CD14-positive monocyte (primary cell): ENCODE measurements around the gene FAM210B. TPM values are rescaled to one million over a fixed set of nuclear protein-coding genes. Genes with fewer than 3 reads are reported as not detected.
A peak's percentile ranks its signal among the peaks of the same experiment; 100 is the strongest.

ENCODE experiments used
- DNase-seq, 3 donors: peaks; one replicate each; pipeline ENCODE4 v3.0.0-alpha.2; 2011 to 2022
- H2AFZ ChIP-seq: 2 replicates; pipeline ENCODE4 v1.6.0; 2012; ENCODE audit warnings: mild to moderate bottlenecking, low read depth, low read length, inconsistent platforms; ENCODE audit not compliant: insufficient read depth, poor library complexity, severe bottlenecking
- H3K27ac ChIP-seq, 2 donors: 1 replicate in 1 of 2; 2 replicates in 1 of 2; pipeline ENCODE4 v1.5.1; 2012 to 2013; ENCODE audit warnings: low read length in 2 of 2, control low read depth in 1 of 2, inconsistent platforms in 1 of 2, low read depth in 1 of 2, mild to moderate bottlenecking in 1 of 2
- H3K27me3 ChIP-seq, 2 donors: one replicate each; pipeline versions ENCODE4 v1.6.0 to v1.6.1; 2011 to 2013; ENCODE audit warnings: low read length in 2 of 2; ENCODE audit not compliant: control insufficient read depth in 2 of 2, insufficient read depth in 2 of 2
- H3K36me3 ChIP-seq, 2 donors: replicated peaks in 1 of 2; 1 replicate in 1 of 2; 2 replicates in 1 of 2; pipeline versions ENCODE4 v1.5.1 to v1.6.1; 2012 to 2013; ENCODE audit warnings: low read length in 2 of 2, control low read depth in 1 of 2, inconsistent platforms in 1 of 2, mild to moderate bottlenecking in 1 of 2; ENCODE audit not compliant: insufficient read depth in 2 of 2, control insufficient read depth in 1 of 2
- H3K4me1 ChIP-seq, 2 donors: 1 replicate in 1 of 2; 2 replicates in 1 of 2; pipeline versions ENCODE4 v1.5.1 to v1.6.1; 2012 to 2013; ENCODE audit warnings: low read length in 2 of 2, control low read depth in 1 of 2, inconsistent platforms in 1 of 2, mild to moderate bottlenecking in 1 of 2, moderate library complexity in 1 of 2; ENCODE audit not compliant: insufficient read depth in 2 of 2, control insufficient read depth in 1 of 2
- H3K4me2 ChIP-seq: replicated peaks from 2 replicates; pipeline ENCODE3; 2012; ENCODE audit warnings: low read length, moderate library complexity, mild to moderate bottlenecking; ENCODE audit not compliant: poor library complexity, severe bottlenecking; ENCODE audit errors: extremely low read depth
- H3K4me3 ChIP-seq, 3 experiments: fragments of 200-600 bp in 1 of 3; sonication (generic) in 1 of 3; replicated peaks in 1 of 3; 1 replicate in 2 of 3; 2 replicates in 1 of 3; pipeline ENCODE4 v1.5.1; 2011 to 2013; ENCODE audit warnings: low read length in 3 of 3, mild to moderate bottlenecking in 3 of 3, control low read depth in 2 of 3, low read depth in 2 of 3, inconsistent platforms in 1 of 3, moderate library complexity in 1 of 3
- H3K79me2 ChIP-seq: 2 replicates; pipeline ENCODE4 v1.6.0; 2012; ENCODE audit warnings: mild to moderate bottlenecking, control low read depth, inconsistent platforms, low read length, moderate library complexity; ENCODE audit not compliant: insufficient read depth
- H3K9ac ChIP-seq: 2 replicates; pipeline ENCODE4 v1.6.0; 2017; ENCODE audit warnings: low read length, mild to moderate bottlenecking; ENCODE audit not compliant: insufficient read depth, poor library complexity, severe bottlenecking
- H3K9me3 ChIP-seq, 2 donors: replicated peaks in 1 of 2; 1 replicate in 1 of 2; 2 replicates in 1 of 2; pipeline versions ENCODE4 v1.5.1 to v1.6.1; 2012 to 2013; ENCODE audit warnings: low read length in 2 of 2, control low read depth in 1 of 2; ENCODE audit not compliant: control insufficient read depth in 1 of 2, insufficient read depth in 1 of 2
- H4K20me1 ChIP-seq: 2 replicates; pipeline ENCODE4 v1.6.0; 2012; ENCODE audit warnings: mild to moderate bottlenecking, low read length, control low read depth, moderate library complexity; ENCODE audit not compliant: insufficient read depth
- H3K27ac Mint-ChIP-seq, 7 donors: one replicate each; pipeline ENCODE4 v1.8.0; 2020; ENCODE audit warnings: mild to moderate bottlenecking in 7 of 7, mixed read lengths in 7 of 7, moderate library complexity in 6 of 7, inconsistent platforms in 2 of 7
- H3K27me3 Mint-ChIP-seq, 3 donors: one replicate each; pipeline ENCODE4 v1.8.0; 2021 to 2022; ENCODE audit warnings: low read depth in 3 of 3, mild to moderate bottlenecking in 3 of 3, mixed read lengths in 3 of 3, moderate library complexity in 3 of 3, inconsistent platforms in 1 of 3
- H3K36me3 Mint-ChIP-seq, 2 donors: one replicate each; pipeline ENCODE4 v1.8.0; 2020; ENCODE audit warnings: mixed read lengths in 2 of 2, inconsistent platforms in 1 of 2, mild to moderate bottlenecking in 1 of 2
- H3K4me1 Mint-ChIP-seq: one replicate; pipeline ENCODE4 v1.8.0; 2020; ENCODE audit warnings: mild to moderate bottlenecking, mixed read lengths
- H3K4me3 Mint-ChIP-seq, 2 donors: one replicate each; pipeline ENCODE4 v1.8.0; 2020; ENCODE audit warnings: mild to moderate bottlenecking in 2 of 2, mixed read lengths in 2 of 2, moderate library complexity in 1 of 2
- H3K9me3 Mint-ChIP-seq, 7 donors: one replicate each; pipeline ENCODE4 v1.8.0; 2020 to 2022; ENCODE audit warnings: mixed read lengths in 7 of 7, mild to moderate bottlenecking in 6 of 7, moderate library complexity in 6 of 7, inconsistent platforms in 2 of 7
- CTCF ChIP-seq: fragments of 200-600 bp; IDR thresholded peaks from one replicate; pipeline ENCODE4 v1.8.0; 2022; ENCODE audit warnings: antibody characterized with exemption, mild to moderate bottlenecking
- WGBS: methylation state at CpG from one replicate; pipeline ENCODE4 v1.1.5; 2013; ENCODE audit warnings: missing lambda C conversion rate; ENCODE audit not compliant: insufficient coverage; 5-methylcytosine and 5-hydroxymethylcytosine counted together
- intact Hi-C, 2 donors: fragments of 100-400 bp; cut with micrococcal nuclease; formaldehyde crosslinking; loops; one replicate each; pipeline versions ENCODE4 v1.15.0 to v1.15.1; 2023
- polyA plus RNA-seq, 3 donors: library from polyadenylated mRNA; depleted of rRNA in 1 of 3; unstranded in 2 of 3; stranded (reverse) in 1 of 3; fragments of 300-500 nt in 2 of 3; fragments of >200 nt in 1 of 3; fragmentation: Illumina TruSeq in 2 of 3; gene quantifications; 1 replicate in 2 of 3; 2 replicates in 1 of 3; pipeline ENCODE4 v1.2.3, GENCODE V29; 2012 to 2021

FAM210B gene
- polyA plus RNA-seq, 3 donors = 15.2 to 41.3 (median 34.5) TPM

DNA sequence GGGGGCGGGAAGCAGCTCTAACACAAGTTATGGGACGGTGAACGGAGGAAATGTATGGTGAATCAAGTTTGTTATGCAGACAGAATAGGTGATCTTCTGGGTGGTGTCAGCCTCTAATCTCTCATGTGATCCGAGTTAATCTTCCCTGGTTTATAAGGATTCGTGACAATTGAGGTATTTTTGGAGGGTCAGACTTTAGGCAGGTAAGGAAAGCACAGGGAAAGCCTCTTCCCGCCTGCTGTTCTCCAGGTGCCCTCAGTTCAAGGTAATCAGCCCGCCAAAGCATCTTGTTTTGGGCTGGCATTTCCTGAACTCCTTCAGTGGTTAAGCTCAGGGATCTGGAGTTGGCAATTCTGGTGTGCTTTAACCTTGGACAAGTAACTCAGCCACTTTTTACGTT is 34.9 kb downstream of the FAM210B start:
- Mint-ChIP-seq H3K4me1 (peaks cover 26% of the 10 kb centered on the region), H3K27ac (peak overlapping the region in 1 of 7 donors; percentile 38), H3K27me3 (no peaks in the 10 kb centered on the region), H3K4me3 (no peak overlapping the region), H3K9me3 (no peaks in the 10 kb centered on the region), H3K36me3 (peaks cover 48% of the 10 kb centered on the region in 2 donors)
- peak overlapping the region; percentile 81 for H3K4me2 ChIP-seq
- H3K4me1 ChIP-seq = peaks cover 19 to 28% of the 10 kb centered on the region in 2 donors
- H3K27ac ChIP-seq = no peak overlapping the region
- no peaks in the 10 kb centered on the region for H4K20me1 ChIP-seq
- H3K27me3 ChIP-seq = no peaks in the 10 kb centered on the region
- DNase-seq = no peak
- H3K36me3 ChIP-seq = peaks cover 36 to 57% of the 10 kb centered on the region in 2 donors
- H3K79me2 ChIP-seq = peaks cover 63% of the 10 kb centered on the region
- H3K9ac ChIP-seq = no peak overlapping the region
- no peaks in the 10 kb centered on the region for H3K9me3 ChIP-seq
- H3K4me3 ChIP-seq = peak overlapping the region in 1 of 3 experiments; percentile 86
- intact Hi-C loops = loop anchor here (5.0 kb wide), 2 partner anchors 34 to 74 kb away; partner anchors contain the start of gene RTF2 (in 2 of the 2)
- no peak for TF ChIP-seq CTCF
- H2AFZ ChIP-seq = peak overlapping the region; percentile 84
- 96% methylated on average over 5 of the region's 8 CpGs for WGBS

- Histone ChIP-seq H3K27me3 (no peaks in the 10 kb centered on the region), H3K4me1 (peaks cover 19 to 28% of the 10 kb centered on the region in 2 donors), H3K4me3 (no peak overlapping the region), H3K27ac (no peak overlapping the region), H2AFZ (no peak overlapping the region), H3K4me2 (no peak overlapping the region), H3K9ac (no peak overlapping the region), H3K9me3 (no peaks in the 10 kb centered on the region), H3K79me2 (peaks cover 49% of the 10 kb centered on the region), H3K36me3 (peaks cover 49 to 55% of the 10 kb centered on the region in 2 donors), H4K20me1 (no peaks in the 10 kb centered on the region)
- H3K36me3 Mint-ChIP-seq = peaks cover 43% of the 10 kb centered on the region in 2 donors
- no peak for DNase-seq
- H3K27me3 Mint-ChIP-seq = no peaks in the 10 kb centered on the region
- intact Hi-C loops = no loop called here
- 100% methylated on average over 4 of the region's 4 CpGs for WGBS
- peaks cover 21% of the 10 kb centered on the region for H3K4me1 Mint-ChIP-seq
- H3K9me3 Mint-ChIP-seq = no peaks in the 10 kb centered on the region
- H3K27ac Mint-ChIP-seq = peak overlapping the region in 1 of 7 donors; percentile 12
- no peak overlapping the region for H3K4me3 Mint-ChIP-seq
- no peak for TF ChIP-seq CTCF
Measured at GRCh38 chr20:56395166-56395565, 36.4 kb downstream of the FAM210B start.
